ENCODE data around the gene RBM38.

GRCh38 chr20:57386762-57387161, 4.4 kb upstream of the RBM38 start:
- TF ChIP-seq ZNF274 (IDR thresholded peaks at IDR 0.05; ENCODE audit: insufficient read depth, insufficient read length) (no peak), HDAC6 (IDR thresholded peaks at IDR 0.05; ENCODE audit: unreplicated experiment) (no peak), TAF1 (IDR thresholded peaks at IDR 0.05; ENCODE audit: borderline replicate concordance, low read depth, low read length) (no peak), CTCF (IDR thresholded peaks at IDR 0.05 in 2 of 3, conservative IDR thresholded peaks at IDR 0.05 in 1 of 3; ENCODE audit: control insufficient read depth in 2 of 3, extremely low read depth in 1 of 3, insufficient read depth in 1 of 3, low read depth in 3 of 3, low read length in 3 of 3) (no peak), FOXM1 (IDR thresholded peaks at IDR 0.05; ENCODE audit: low read depth, low read length) (no peak), MXI1 (IDR thresholded peaks at IDR 0.05; ENCODE audit: low read depth, low read length) (no peak)

All from GM12878 (cell line).